ENCODE data around the gene COL6A2. TPM values are rescaled to one million over a fixed set of nuclear protein-coding genes. Genes with fewer than 3 reads are reported as not detected.
A peak's percentile ranks its signal among the peaks of the same experiment; 100 is the strongest.
"Not testable (repeated sequence)": the region's sequence is repeated elsewhere in the genome, so short reads cannot be mapped to it uniquely, and the experiment has no call there.

The COL6A2 gene
- total RNA-seq, 2 experiments from 2014 or later = 16.0 to 16.5 TPM

GRCh38 chr21:46159841-46160656 lies 62.1 kb downstream of the COL6A2 start:
- H3K27me3 Mint-ChIP-seq = no peaks in the 10 kb centered on the region
- H3K27ac Mint-ChIP-seq = no peak overlapping the region
- no peaks in the 10 kb centered on the region for H3K4me1 Mint-ChIP-seq
- no peaks in the 10 kb centered on the region for H3K9me3 Mint-ChIP-seq
- no peak for DNase-seq
- H3K36me3 Mint-ChIP-seq = peaks cover 1% of the 10 kb centered on the region
- H3K4me3 Mint-ChIP-seq = no peak overlapping the region

- H3K36me3 Mint-ChIP-seq = peaks cover 1% of the 10 kb centered on the region
- H3K4me1 Mint-ChIP-seq = no peaks in the 10 kb centered on the region
- no peak overlapping the region for H3K4me3 Mint-ChIP-seq
- no peak overlapping the region for H3K27ac Mint-ChIP-seq
- no peaks in the 10 kb centered on the region for H3K27me3 Mint-ChIP-seq
- H3K9me3 Mint-ChIP-seq = no peaks in the 10 kb centered on the region
- DNase-seq = no peak
Measured at GRCh38 chr21:46160657-46160906, 62.7 kb downstream of the COL6A2 start.

GRCh38 chr21:46160907-46161632 lies 63.2 kb downstream of the COL6A2 start:
- no peaks in the 10 kb centered on the region for H3K9me3 Mint-ChIP-seq
- H3K4me3 Mint-ChIP-seq = no peak overlapping the region
- no peak overlapping the region for H3K27ac Mint-ChIP-seq
- no peaks in the 10 kb centered on the region for H3K27me3 Mint-ChIP-seq
- peak; percentile 24 for DNase-seq
- no peaks in the 10 kb centered on the region for H3K4me1 Mint-ChIP-seq
- peaks cover 1% of the 10 kb centered on the region for H3K36me3 Mint-ChIP-seq

- Mint-ChIP-seq H3K9me3 (no peaks in the 10 kb centered on the region), H3K4me1 (no peaks in the 10 kb centered on the region), H3K4me3 (no peak overlapping the region), H3K27ac (no peak overlapping the region), H3K36me3 (peaks cover 1% of the 10 kb centered on the region), H3K27me3 (no peaks in the 10 kb centered on the region)
- DNase-seq = no peak
Measured at GRCh38 chr21:46161633-46162592, 64.0 kb downstream of the COL6A2 start.

- no peak overlapping the region for H3K27ac Mint-ChIP-seq
- no peaks in the 10 kb centered on the region for H3K27me3 Mint-ChIP-seq
- no peaks in the 10 kb centered on the region for H3K4me1 Mint-ChIP-seq
Measured at GRCh38 chr21:46163380-46163779, 65.5 kb downstream of the COL6A2 start.

GRCh38 chr21:46165098-46165497 lies 67.2 kb downstream of the COL6A2 start:
- Mint-ChIP-seq H3K9me3 (no peaks in the 10 kb centered on the region), H3K4me1 (no peaks in the 10 kb centered on the region), H3K4me3 (no peak overlapping the region), H3K27ac (no peak overlapping the region), H3K27me3 (no peaks in the 10 kb centered on the region), H3K36me3 (peaks cover 1% of the 10 kb centered on the region)
- no peak for DNase-seq

More at GRCh38 chr21:46163380-46163779, 65.5 kb downstream of the COL6A2 start:
- peaks cover 1% of the 10 kb centered on the region for H3K36me3 Mint-ChIP-seq
- H3K4me3 Mint-ChIP-seq = no peak overlapping the region
- DNase-seq = no peak
- H3K9me3 Mint-ChIP-seq = no peaks in the 10 kb centered on the region

GRCh38 chr21:46168238-46168637 lies 70.3 kb downstream of the COL6A2 start:
- no peaks in the 10 kb centered on the region for H3K36me3 Mint-ChIP-seq
- H3K9me3 Mint-ChIP-seq = no peaks in the 10 kb centered on the region
- H3K27me3 Mint-ChIP-seq = no peaks in the 10 kb centered on the region
- no peak for DNase-seq
- no peaks in the 10 kb centered on the region for H3K4me1 Mint-ChIP-seq
- no peak overlapping the region for H3K4me3 Mint-ChIP-seq
- H3K27ac Mint-ChIP-seq = no peak overlapping the region

- no peaks in the 10 kb centered on the region for H3K27me3 Mint-ChIP-seq
- no peaks in the 10 kb centered on the region for H3K36me3 Mint-ChIP-seq
- H3K9me3 Mint-ChIP-seq = peaks cover 3% of the 10 kb centered on the region
- no peak overlapping the region for H3K4me3 Mint-ChIP-seq
- DNase-seq = no peak
- H3K27ac Mint-ChIP-seq = no peak overlapping the region
- no peaks in the 10 kb centered on the region for H3K4me1 Mint-ChIP-seq
Measured at GRCh38 chr21:46168659-46169386, 70.9 kb downstream of the COL6A2 start.

GRCh38 chr21:46170436-46171193 lies 72.7 kb downstream of the COL6A2 start:
- Mint-ChIP-seq H3K9me3 (peaks cover 12% of the 10 kb centered on the region), H3K36me3 (peaks cover 11% of the 10 kb centered on the region)
- H3K4me1 Mint-ChIP-seq, H3K27ac Mint-ChIP-seq, DNase-seq, H3K27me3 Mint-ChIP-seq, H3K4me3 Mint-ChIP-seq: not testable (repeated sequence)

- no peak for DNase-seq
- H3K9me3 Mint-ChIP-seq = peaks cover 17% of the 10 kb centered on the region
- peaks cover 11% of the 10 kb centered on the region for H3K36me3 Mint-ChIP-seq
- H3K27me3 Mint-ChIP-seq = no peaks in the 10 kb centered on the region
- no peak overlapping the region for H3K4me3 Mint-ChIP-seq
- H3K4me1 Mint-ChIP-seq = no peaks in the 10 kb centered on the region
- no peak overlapping the region for H3K27ac Mint-ChIP-seq
Measured at GRCh38 chr21:46171585-46171984, 73.7 kb downstream of the COL6A2 start.

- peaks cover 11% of the 10 kb centered on the region for H3K36me3 Mint-ChIP-seq
- no peak for DNase-seq
- H3K9me3 Mint-ChIP-seq = peaks cover 17% of the 10 kb centered on the region
- no peaks in the 10 kb centered on the region for H3K27me3 Mint-ChIP-seq
- H3K4me1 Mint-ChIP-seq = no peaks in the 10 kb centered on the region
- H3K4me3 Mint-ChIP-seq = no peak overlapping the region
- no peak overlapping the region for H3K27ac Mint-ChIP-seq
Measured at GRCh38 chr21:46171996-46172862, 74.3 kb downstream of the COL6A2 start.

GRCh38 chr21:46172863-46173528 lies 75.1 kb downstream of the COL6A2 start:
- Mint-ChIP-seq H3K36me3 (peaks cover 11% of the 10 kb centered on the region), H3K27ac (no peak overlapping the region), H3K27me3 (no peaks in the 10 kb centered on the region), H3K4me3 (no peak overlapping the region), H3K9me3 (peaks cover 19% of the 10 kb centered on the region), H3K4me1 (no peaks in the 10 kb centered on the region)
- no peak for DNase-seq

GRCh38 chr21:46173573-46173972 lies 75.7 kb downstream of the COL6A2 start:
- no peaks in the 10 kb centered on the region for H3K27me3 Mint-ChIP-seq
- H3K27ac Mint-ChIP-seq = no peak overlapping the region
- no peak for DNase-seq
- H3K36me3 Mint-ChIP-seq = peaks cover 11% of the 10 kb centered on the region
- H3K9me3 Mint-ChIP-seq = peaks cover 19% of the 10 kb centered on the region
- H3K4me3 Mint-ChIP-seq = no peak overlapping the region
- no peaks in the 10 kb centered on the region for H3K4me1 Mint-ChIP-seq
